CD4-positive, alpha-beta T cell treated with Interleukin-4 for 4 hours (primary cell): ENCODE data around the gene GREM1.

ENCODE experiments used
- DNase-seq: peaks from one replicate; pipeline ENCODE4 v3.0.0-alpha.2; 2020

GREM1 gene

GRCh38 chr15:32790352-32790999, 72.7 kb downstream of the GREM1 start:
- no peak for DNase-seq

GRCh38 chr15:32792436-32792835, 74.6 kb downstream of the GREM1 start:
- no peak for DNase-seq
